Measurements from ENCODE around the gene ADAMTS13. TPM values are rescaled to one million over a fixed set of nuclear protein-coding genes. Genes with fewer than 3 reads are reported as not detected.
A peak's percentile ranks its signal among the peaks of the same experiment; 100 is the strongest.

ADAMTS13 gene
- total RNA-seq, 1 experiment from 2014 or later: 12.0 TPM

DNA sequence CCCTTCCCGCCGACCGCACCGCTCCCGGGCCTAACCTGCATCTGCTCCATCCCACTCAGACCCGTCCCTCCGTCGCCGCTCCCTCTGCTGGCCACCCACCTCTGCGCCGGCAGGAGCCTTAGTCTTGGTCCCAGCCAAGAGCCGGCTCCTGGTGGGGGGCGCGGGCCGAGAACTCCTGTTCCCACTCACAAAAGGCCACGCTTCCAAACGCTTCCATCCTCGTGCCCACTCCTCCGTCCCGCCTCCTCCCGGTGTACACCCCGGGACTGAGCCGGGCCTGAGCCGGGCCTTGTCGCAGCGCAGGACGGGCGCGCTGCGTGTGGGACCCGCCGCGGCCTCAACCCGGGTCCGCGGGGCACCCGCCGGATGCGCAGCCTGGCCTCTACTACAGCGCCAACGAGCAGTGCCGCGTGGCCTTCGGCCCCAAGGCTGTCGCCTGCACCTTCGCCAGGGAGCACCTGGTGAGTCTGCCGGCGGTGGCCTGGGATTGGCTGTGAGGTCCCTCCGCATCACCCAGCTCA lies 7.5 kb downstream of the ADAMTS13 start (continued):
- TF ChIP-seq, protein P1, sequence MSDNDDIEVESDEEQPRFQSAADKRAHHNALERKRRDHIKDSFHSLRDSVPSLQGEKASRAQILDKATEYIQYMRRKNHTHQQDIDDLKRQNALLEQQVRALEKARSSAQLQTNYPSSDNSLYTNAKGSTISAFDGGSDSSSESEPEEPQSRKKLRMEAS (CRISPR knock-in tag; IDR thresholded peaks at IDR 0.05): peak; percentile 93; the same call in 1 of the 2 replicates
- 0 out of 2 replicates have a peak, but pooled peaks have one; percentile 22 for TF ChIP-seq SMAD4 (CRISPR knock-in tag; IDR thresholded peaks at IDR 0.05)
- TF ChIP-seq ZNF317 (CRISPR knock-in tag; IDR thresholded peaks at IDR 0.05; ENCODE audit: borderline replicate concordance, low read depth): peak; percentile 63; the same call in 1 of the 2 replicates
- TF ChIP-seq ZNF138 (CRISPR knock-in tag; conservative IDR thresholded peaks at IDR 0.05): no peak
- 0 out of 2 replicates have a peak, but pooled peaks have one; percentile 30 for TF ChIP-seq ZNF423 (CRISPR knock-in tag; IDR thresholded peaks at IDR 0.05)
- TF ChIP-seq, protein P2, sequence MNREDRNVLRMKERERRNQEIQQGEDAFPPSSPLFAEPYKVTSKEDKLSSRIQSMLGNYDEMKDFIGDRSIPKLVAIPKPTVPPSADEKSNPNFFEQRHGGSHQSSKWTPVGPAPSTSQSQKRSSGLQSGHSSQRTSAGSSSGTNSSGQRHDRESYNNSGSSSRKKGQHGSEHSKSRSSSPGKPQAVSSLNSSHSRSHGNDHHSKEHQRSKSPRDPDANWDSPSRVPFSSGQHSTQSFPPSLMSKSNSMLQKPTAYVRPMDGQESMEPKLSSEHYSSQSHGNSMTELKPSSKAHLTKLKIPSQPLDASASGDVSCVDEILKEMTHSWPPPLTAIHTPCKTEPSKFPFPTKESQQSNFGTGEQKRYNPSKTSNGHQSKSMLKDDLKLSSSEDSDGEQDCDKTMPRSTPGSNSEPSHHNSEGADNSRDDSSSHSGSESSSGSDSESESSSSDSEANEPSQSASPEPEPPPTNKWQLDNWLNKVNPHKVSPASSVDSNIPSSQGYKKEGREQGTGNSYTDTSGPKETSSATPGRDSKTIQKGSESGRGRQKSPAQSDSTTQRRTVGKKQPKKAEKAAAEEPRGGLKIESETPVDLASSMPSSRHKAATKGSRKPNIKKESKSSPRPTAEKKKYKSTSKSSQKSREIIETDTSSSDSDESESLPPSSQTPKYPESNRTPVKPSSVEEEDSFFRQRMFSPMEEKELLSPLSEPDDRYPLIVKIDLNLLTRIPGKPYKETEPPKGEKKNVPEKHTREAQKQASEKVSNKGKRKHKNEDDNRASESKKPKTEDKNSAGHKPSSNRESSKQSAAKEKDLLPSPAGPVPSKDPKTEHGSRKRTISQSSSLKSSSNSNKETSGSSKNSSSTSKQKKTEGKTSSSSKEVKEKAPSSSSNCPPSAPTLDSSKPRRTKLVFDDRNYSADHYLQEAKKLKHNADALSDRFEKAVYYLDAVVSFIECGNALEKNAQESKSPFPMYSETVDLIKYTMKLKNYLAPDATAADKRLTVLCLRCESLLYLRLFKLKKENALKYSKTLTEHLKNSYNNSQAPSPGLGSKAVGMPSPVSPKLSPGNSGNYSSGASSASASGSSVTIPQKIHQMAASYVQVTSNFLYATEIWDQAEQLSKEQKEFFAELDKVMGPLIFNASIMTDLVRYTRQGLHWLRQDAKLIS (CRISPR knock-in tag; IDR thresholded peaks at IDR 0.05; ENCODE audit: borderline replicate concordance): no peak
- 0 out of 2 replicates have a peak, but pooled peaks have one; percentile 54 for TF ChIP-seq JUN (CRISPR knock-in tag; IDR thresholded peaks at IDR 0.05)
- no peak for TF ChIP-seq FOXJ3 (CRISPR knock-in tag; IDR thresholded peaks at IDR 0.05; ENCODE audit: borderline replicate concordance)
- TF ChIP-seq, protein P3, sequence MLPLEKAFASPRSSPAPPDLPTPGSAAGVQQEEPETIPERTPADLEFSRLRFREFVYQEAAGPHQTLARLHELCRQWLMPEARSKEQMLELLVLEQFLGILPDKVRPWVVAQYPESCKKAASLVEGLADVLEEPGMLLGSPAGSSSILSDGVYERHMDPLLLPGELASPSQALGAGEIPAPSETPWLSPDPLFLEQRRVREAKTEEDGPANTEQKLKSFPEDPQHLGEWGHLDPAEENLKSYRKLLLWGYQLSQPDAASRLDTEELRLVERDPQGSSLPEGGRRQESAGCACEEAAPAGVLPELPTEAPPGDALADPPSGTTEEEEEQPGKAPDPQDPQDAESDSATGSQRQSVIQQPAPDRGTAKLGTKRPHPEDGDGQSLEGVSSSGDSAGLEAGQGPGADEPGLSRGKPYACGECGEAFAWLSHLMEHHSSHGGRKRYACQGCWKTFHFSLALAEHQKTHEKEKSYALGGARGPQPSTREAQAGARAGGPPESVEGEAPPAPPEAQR (CRISPR knock-in tag; IDR thresholded peaks at IDR 0.05): no peak
- TF ChIP-seq, protein P4, sequence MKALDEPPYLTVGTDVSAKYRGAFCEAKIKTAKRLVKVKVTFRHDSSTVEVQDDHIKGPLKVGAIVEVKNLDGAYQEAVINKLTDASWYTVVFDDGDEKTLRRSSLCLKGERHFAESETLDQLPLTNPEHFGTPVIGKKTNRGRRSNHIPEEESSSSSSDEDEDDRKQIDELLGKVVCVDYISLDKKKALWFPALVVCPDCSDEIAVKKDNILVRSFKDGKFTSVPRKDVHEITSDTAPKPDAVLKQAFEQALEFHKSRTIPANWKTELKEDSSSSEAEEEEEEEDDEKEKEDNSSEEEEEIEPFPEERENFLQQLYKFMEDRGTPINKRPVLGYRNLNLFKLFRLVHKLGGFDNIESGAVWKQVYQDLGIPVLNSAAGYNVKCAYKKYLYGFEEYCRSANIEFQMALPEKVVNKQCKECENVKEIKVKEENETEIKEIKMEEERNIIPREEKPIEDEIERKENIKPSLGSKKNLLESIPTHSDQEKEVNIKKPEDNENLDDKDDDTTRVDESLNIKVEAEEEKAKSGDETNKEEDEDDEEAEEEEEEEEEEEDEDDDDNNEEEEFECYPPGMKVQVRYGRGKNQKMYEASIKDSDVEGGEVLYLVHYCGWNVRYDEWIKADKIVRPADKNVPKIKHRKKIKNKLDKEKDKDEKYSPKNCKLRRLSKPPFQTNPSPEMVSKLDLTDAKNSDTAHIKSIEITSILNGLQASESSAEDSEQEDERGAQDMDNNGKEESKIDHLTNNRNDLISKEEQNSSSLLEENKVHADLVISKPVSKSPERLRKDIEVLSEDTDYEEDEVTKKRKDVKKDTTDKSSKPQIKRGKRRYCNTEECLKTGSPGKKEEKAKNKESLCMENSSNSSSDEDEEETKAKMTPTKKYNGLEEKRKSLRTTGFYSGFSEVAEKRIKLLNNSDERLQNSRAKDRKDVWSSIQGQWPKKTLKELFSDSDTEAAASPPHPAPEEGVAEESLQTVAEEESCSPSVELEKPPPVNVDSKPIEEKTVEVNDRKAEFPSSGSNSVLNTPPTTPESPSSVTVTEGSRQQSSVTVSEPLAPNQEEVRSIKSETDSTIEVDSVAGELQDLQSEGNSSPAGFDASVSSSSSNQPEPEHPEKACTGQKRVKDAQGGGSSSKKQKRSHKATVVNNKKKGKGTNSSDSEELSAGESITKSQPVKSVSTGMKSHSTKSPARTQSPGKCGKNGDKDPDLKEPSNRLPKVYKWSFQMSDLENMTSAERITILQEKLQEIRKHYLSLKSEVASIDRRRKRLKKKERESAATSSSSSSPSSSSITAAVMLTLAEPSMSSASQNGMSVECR (CRISPR knock-in tag; IDR thresholded peaks at IDR 0.05; ENCODE audit: borderline replicate concordance): peak; percentile 33; the same call in 1 of the 2 replicates
- TF ChIP-seq, protein P5, sequence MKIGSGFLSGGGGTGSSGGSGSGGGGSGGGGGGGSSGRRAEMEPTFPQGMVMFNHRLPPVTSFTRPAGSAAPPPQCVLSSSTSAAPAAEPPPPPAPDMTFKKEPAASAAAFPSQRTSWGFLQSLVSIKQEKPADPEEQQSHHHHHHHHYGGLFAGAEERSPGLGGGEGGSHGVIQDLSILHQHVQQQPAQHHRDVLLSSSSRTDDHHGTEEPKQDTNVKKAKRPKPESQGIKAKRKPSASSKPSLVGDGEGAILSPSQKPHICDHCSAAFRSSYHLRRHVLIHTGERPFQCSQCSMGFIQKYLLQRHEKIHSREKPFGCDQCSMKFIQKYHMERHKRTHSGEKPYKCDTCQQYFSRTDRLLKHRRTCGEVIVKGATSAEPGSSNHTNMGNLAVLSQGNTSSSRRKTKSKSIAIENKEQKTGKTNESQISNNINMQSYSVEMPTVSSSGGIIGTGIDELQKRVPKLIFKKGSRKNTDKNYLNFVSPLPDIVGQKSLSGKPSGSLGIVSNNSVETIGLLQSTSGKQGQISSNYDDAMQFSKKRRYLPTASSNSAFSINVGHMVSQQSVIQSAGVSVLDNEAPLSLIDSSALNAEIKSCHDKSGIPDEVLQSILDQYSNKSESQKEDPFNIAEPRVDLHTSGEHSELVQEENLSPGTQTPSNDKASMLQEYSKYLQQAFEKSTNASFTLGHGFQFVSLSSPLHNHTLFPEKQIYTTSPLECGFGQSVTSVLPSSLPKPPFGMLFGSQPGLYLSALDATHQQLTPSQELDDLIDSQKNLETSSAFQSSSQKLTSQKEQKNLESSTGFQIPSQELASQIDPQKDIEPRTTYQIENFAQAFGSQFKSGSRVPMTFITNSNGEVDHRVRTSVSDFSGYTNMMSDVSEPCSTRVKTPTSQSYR (CRISPR knock-in tag; IDR thresholded peaks at IDR 0.05): no peak
- TF ChIP-seq, protein P6, sequence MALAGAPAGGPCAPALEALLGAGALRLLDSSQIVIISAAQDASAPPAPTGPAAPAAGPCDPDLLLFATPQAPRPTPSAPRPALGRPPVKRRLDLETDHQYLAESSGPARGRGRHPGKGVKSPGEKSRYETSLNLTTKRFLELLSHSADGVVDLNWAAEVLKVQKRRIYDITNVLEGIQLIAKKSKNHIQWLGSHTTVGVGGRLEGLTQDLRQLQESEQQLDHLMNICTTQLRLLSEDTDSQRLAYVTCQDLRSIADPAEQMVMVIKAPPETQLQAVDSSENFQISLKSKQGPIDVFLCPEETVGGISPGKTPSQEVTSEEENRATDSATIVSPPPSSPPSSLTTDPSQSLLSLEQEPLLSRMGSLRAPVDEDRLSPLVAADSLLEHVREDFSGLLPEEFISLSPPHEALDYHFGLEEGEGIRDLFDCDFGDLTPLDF (CRISPR knock-in tag; IDR thresholded peaks at IDR 0.05): no peak
- TF ChIP-seq NR3C1 (CRISPR knock-in tag; conservative IDR thresholded peaks at IDR 0.05; ENCODE audit: low read depth): no peak
- no peak; the same call in 1 of the 2 replicates for TF ChIP-seq ETV6 (CRISPR knock-in tag; IDR thresholded peaks at IDR 0.05)
- no peak for TF ChIP-seq SMAD3 (CRISPR knock-in tag; IDR thresholded peaks at IDR 0.05; ENCODE audit: borderline replicate concordance)
- no peak for TF ChIP-seq EMX1 (CRISPR knock-in tag; IDR thresholded peaks at IDR 0.05)
- TF ChIP-seq, protein P7, sequence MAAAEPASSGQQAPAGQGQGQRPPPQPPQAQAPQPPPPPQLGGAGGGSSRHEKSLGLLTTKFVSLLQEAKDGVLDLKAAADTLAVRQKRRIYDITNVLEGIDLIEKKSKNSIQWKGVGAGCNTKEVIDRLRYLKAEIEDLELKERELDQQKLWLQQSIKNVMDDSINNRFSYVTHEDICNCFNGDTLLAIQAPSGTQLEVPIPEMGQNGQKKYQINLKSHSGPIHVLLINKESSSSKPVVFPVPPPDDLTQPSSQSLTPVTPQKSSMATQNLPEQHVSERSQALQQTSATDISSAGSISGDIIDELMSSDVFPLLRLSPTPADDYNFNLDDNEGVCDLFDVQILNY (CRISPR knock-in tag; IDR thresholded peaks at IDR 0.05): peak; percentile 57; the same call in 1 of the 2 replicates
- no peak for TF ChIP-seq GABPB1 (CRISPR knock-in tag; IDR thresholded peaks at IDR 0.05)
- TF ChIP-seq, protein P8, sequence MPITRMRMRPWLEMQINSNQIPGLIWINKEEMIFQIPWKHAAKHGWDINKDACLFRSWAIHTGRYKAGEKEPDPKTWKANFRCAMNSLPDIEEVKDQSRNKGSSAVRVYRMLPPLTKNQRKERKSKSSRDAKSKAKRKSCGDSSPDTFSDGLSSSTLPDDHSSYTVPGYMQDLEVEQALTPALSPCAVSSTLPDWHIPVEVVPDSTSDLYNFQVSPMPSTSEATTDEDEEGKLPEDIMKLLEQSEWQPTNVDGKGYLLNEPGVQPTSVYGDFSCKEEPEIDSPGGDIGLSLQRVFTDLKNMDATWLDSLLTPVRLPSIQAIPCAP (CRISPR knock-in tag; IDR thresholded peaks at IDR 0.05): no peak
- 0 out of 2 replicates have a peak, but pooled peaks have one; percentile 49 for TF ChIP-seq ELF4 (CRISPR knock-in tag; IDR thresholded peaks at IDR 0.05; ENCODE audit: low read depth)
- TF ChIP-seq MYBL2 (CRISPR knock-in tag; IDR thresholded peaks at IDR 0.05): peak; percentile 76; the same call in 1 of the 2 replicates
- TF ChIP-seq TP53 (CRISPR knock-in tag; IDR thresholded peaks at IDR 0.05): peak; percentile 76; the same call in 1 of the 2 replicates
- no peak for TF ChIP-seq ATF1 (CRISPR knock-in tag; IDR thresholded peaks at IDR 0.05)
